B cell (primary cell): ENCODE measurements around the gene WDR87. TPM values are rescaled to one million over a fixed set of nuclear protein-coding genes. Genes with fewer than 3 reads are reported as not detected.

Experiments
- ATAC-seq: fragments of 200-7000 bp; cut with Tn5 transposase; one replicate; pipeline ENCODE4 v1.10.0; 2021; ENCODE audit warnings: low read depth, mild to moderate bottlenecking, moderate number of reproducible peaks, moderate library complexity
- CTCF ChIA-PET: fragments of 350-600 bp; sonication (Branson Sonifier 250); formaldehyde crosslinking; loops from one replicate; lab custom pipeline; 2021; ENCODE audit warnings: antibody characterized with exemption, inconsistent platforms; lab: Charles Lee
- POLR2A ChIA-PET: fragments of 350-600 bp; sonication (Branson Sonifier 250); formaldehyde crosslinking; loops from one replicate; lab custom pipeline; 2021; ENCODE audit warnings: antibody characterized with exemption; lab: Charles Lee
- DNase-seq: peaks from one replicate; pipeline ENCODE4 v3.0.0; 2013
- H2AFZ ChIP-seq: 2 replicates; pipeline ENCODE4 v1.6.1; 2012; ENCODE audit warnings: mild to moderate bottlenecking, low read depth, low read length; ENCODE audit not compliant: insufficient read depth, poor library complexity, severe bottlenecking
- H3K27ac ChIP-seq, 2 donors: 1 replicate in 1 of 2; 2 replicates in 1 of 2; pipeline ENCODE4 v1.5.1; 2012 to 2013; ENCODE audit warnings: low read length in 2 of 2, mild to moderate bottlenecking in 2 of 2, moderate library complexity in 1 of 2
- H3K27me3 ChIP-seq, 4 experiments: fragments of 200-600 bp in 1 of 4; sonication (generic) in 1 of 4; replicated peaks in 1 of 4; 1 replicate in 2 of 4; 2 replicates in 2 of 4; pipeline versions ENCODE4 v1.6.1 to v1.7.0; 2013 to 2016; ENCODE audit warnings: low read length in 3 of 4, mild to moderate bottlenecking in 2 of 4, mixed read lengths in 1 of 4, moderate library complexity in 1 of 4; ENCODE audit not compliant: insufficient read depth in 4 of 4, control insufficient read depth in 3 of 4; ENCODE audit errors: control extremely low read depth in 1 of 4
- H3K36me3 ChIP-seq, 2 experiments: replicated peaks in 1 of 2; 1 replicate in 1 of 2; 2 replicates in 1 of 2; pipeline versions ENCODE4 v1.6.1 to v1.7.1; 2013; ENCODE audit warnings: low read length in 1 of 2; ENCODE audit not compliant: insufficient read depth in 2 of 2, control insufficient read depth in 1 of 2; ENCODE audit errors: control extremely low read depth in 1 of 2, extremely low read depth in 1 of 2
- H3K4me1 ChIP-seq, 2 donors: fragments of 200-600 bp in 1 of 2; sonication (generic) in 1 of 2; 1 replicate in 1 of 2; 2 replicates in 1 of 2; pipeline versions ENCODE4 v1.5.1 to v1.6.1; 2013 to 2017; ENCODE audit warnings: low read length in 2 of 2; ENCODE audit not compliant: control insufficient read depth in 2 of 2, insufficient read depth in 2 of 2
- H3K4me2 ChIP-seq: replicated peaks from 2 replicates; pipeline ENCODE3; 2012; ENCODE audit warnings: mild to moderate bottlenecking, low read depth, low read length; ENCODE audit not compliant: poor library complexity, severe bottlenecking
- H3K4me3 ChIP-seq, 5 experiments: fragments of 200-600 bp in 1 of 5; sonication (generic) in 1 of 5; 1 replicate in 3 of 5; 2 replicates in 2 of 5; pipeline versions ENCODE4 v1.5.1 to v1.7.0; 2011 to 2016; ENCODE audit warnings: low read length in 4 of 5, mild to moderate bottlenecking in 4 of 5, low read depth in 2 of 5, control low read depth in 1 of 5, moderate library complexity in 1 of 5; ENCODE audit not compliant: insufficient read depth in 1 of 5; ENCODE audit errors: control extremely low read depth in 1 of 5, extremely low read depth in 1 of 5
- H3K79me2 ChIP-seq: fragments of 200-600 bp; sonication (generic); one replicate; pipeline ENCODE4 v1.6.0; 2016; ENCODE audit warnings: low read length; ENCODE audit not compliant: control insufficient read depth, insufficient read depth
- H3K9ac ChIP-seq: fragments of 200-600 bp; sonication (generic); 2 replicates; pipeline ENCODE4 v1.6.1; 2017; ENCODE audit warnings: mild to moderate bottlenecking, low read length, moderate library complexity
- H3K9me3 ChIP-seq, 3 donors: one replicate each; pipeline versions ENCODE4 v1.6.1 to v1.7.1; 2013; ENCODE audit warnings: low read length in 2 of 3; ENCODE audit not compliant: control insufficient read depth in 2 of 3, insufficient read depth in 1 of 3; ENCODE audit errors: control extremely low read depth in 1 of 3
- H4K20me1 ChIP-seq: 2 replicates; pipeline ENCODE4 v1.6.0; 2012; ENCODE audit warnings: mild to moderate bottlenecking, low read length; ENCODE audit not compliant: insufficient read depth, control insufficient read depth, poor library complexity, severe bottlenecking
- H3K27ac Mint-ChIP-seq: one replicate; pipeline ENCODE4 v1.8.0; 2021; ENCODE audit warnings: mixed read lengths
- H3K27me3 Mint-ChIP-seq: one replicate; pipeline ENCODE4 v1.8.0; 2021; ENCODE audit warnings: mixed read lengths
- H3K4me1 Mint-ChIP-seq: one replicate; pipeline ENCODE4 v1.8.0; 2021; ENCODE audit warnings: mixed read lengths
- H3K4me3 Mint-ChIP-seq: one replicate; pipeline ENCODE4 v1.8.0; 2021; ENCODE audit warnings: mixed read lengths
- H3K9me3 Mint-ChIP-seq: one replicate; pipeline ENCODE4 v1.8.0; 2022; ENCODE audit warnings: mixed read lengths; ENCODE audit not compliant: insufficient read depth
- EZH2 ChIP-seq: IDR thresholded peaks from 2 replicates; pipeline ENCODE4 v1.6.1; 2012; ENCODE audit warnings: borderline replicate concordance, low read depth, mild to moderate bottlenecking, moderate library complexity, low read length; ENCODE audit not compliant: insufficient read depth, poor library complexity, severe bottlenecking
- WGBS: methylation state at CpG from one replicate; pipeline ENCODE4 v1.1.5; 2013; ENCODE audit warnings: missing lambda C conversion rate; ENCODE audit not compliant: insufficient coverage; 5-methylcytosine and 5-hydroxymethylcytosine counted together
- intact Hi-C: fragments of 100-400 bp; cut with micrococcal nuclease; formaldehyde crosslinking; loops from one replicate; pipeline ENCODE4 v1.10.0; 2022
- polyA plus RNA-seq: library from polyadenylated mRNA; depleted of rRNA; stranded (reverse); fragments of >200 nt; gene quantifications from 2 replicates; pipeline ENCODE4 v1.2.3, GENCODE V29; 2012
- total RNA-seq, 2 donors: library from RNA; stranded (reverse); fragments of 120-200 nt in 1 of 2; gene quantifications; 1 replicate in 1 of 2; 2 replicates in 1 of 2; pipeline versions ENCODE4 v1.2.3 to v1.2.4, GENCODE V29; 2013 to 2022
- TF ChIP-seq, protein P1 (sequence below): fragments of 200-600 bp; IDR thresholded peaks from one replicate; pipeline ENCODE4 v1.8.0; 2022; ENCODE audit warnings: antibody characterized with exemption, mild to moderate bottlenecking

Gene WDR87
- total and polyA plus RNA-seq, 2 donors (not counting 1 experiment from before 2014, with no cell fraction given): not detected

DNA sequence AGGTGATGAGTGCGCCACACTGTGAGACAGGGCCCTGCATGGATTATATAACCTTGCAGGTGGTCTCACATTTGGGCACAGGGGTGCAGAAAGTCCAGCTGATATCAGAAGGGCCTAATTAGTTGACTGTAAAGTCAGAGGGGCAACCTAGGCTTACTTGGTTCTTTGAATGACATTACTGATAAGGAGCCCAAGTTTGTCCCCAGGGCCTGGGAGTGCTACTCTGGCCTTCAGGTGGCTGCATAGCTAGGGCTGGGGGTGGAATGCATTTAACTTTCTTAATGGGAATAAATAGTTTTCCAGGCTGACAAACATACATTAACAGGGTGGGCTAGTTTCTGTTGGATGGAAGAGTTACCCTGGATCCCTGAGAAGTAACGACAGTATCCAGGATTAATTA is 3.3 kb downstream of the WDR87 start:
- peaks cover 12% of the 10 kb centered on the region for H3K79me2 ChIP-seq
- intact Hi-C loops: loop anchor here (10.0 kb wide), 2 partner anchors 322 to 712 kb away; partner anchors contain the start of genes DPF1, EIF3K and MAP4K1
- POLR2A ChIA-PET: interaction anchor here (0.8 to 2.7 kb wide), 6 partner anchors 8 to 146 kb away, joined by 3 to 12 read pairs (median 8); no protein-coding TSS in a partner anchor
- H3K9me3 ChIP-seq: no peaks in the 10 kb centered on the region
- H3K9ac ChIP-seq: no peak overlapping the region
- H3K4me1 Mint-ChIP-seq: peaks cover 30% of the 10 kb centered on the region
- no peak overlapping the region for H3K4me3 ChIP-seq
- TF ChIP-seq, protein P1, sequence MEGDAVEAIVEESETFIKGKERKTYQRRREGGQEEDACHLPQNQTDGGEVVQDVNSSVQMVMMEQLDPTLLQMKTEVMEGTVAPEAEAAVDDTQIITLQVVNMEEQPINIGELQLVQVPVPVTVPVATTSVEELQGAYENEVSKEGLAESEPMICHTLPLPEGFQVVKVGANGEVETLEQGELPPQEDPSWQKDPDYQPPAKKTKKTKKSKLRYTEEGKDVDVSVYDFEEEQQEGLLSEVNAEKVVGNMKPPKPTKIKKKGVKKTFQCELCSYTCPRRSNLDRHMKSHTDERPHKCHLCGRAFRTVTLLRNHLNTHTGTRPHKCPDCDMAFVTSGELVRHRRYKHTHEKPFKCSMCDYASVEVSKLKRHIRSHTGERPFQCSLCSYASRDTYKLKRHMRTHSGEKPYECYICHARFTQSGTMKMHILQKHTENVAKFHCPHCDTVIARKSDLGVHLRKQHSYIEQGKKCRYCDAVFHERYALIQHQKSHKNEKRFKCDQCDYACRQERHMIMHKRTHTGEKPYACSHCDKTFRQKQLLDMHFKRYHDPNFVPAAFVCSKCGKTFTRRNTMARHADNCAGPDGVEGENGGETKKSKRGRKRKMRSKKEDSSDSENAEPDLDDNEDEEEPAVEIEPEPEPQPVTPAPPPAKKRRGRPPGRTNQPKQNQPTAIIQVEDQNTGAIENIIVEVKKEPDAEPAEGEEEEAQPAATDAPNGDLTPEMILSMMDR: no peak
- no peak for TF ChIP-seq EZH2
- no peaks in the 10 kb centered on the region for H3K9me3 Mint-ChIP-seq
- peaks cover 4% of the 10 kb centered on the region for H4K20me1 ChIP-seq
- no peak overlapping the region for H2AFZ ChIP-seq
- H3K4me2 ChIP-seq: no peak overlapping the region
- peak overlapping the region; percentile 84 for H3K27ac Mint-ChIP-seq
- DNase-seq (no peak), ATAC-seq (no peak)
- CTCF ChIA-PET: interaction anchor here (0.7 to 9.9 kb wide), 59 partner anchors 9 to 500 kb away, joined by 3 to 186 read pairs (median 8); partner anchors contain the start of genes CATSPERG, FAM98C, PPP1R14A and PSMD8
- WGBS: 93% methylated on average over 1 of the region's 2 CpGs
- H3K27me3 Mint-ChIP-seq: no peaks in the 10 kb centered on the region
- no peak overlapping the region for H3K27ac ChIP-seq
- no peak overlapping the region for H3K4me3 Mint-ChIP-seq
- H3K27me3 ChIP-seq: no peaks in the 10 kb centered on the region
- H3K36me3 ChIP-seq: no peaks in the 10 kb centered on the region
- peaks cover 22 to 33% of the 10 kb centered on the region in 2 donors for H3K4me1 ChIP-seq

DNA sequence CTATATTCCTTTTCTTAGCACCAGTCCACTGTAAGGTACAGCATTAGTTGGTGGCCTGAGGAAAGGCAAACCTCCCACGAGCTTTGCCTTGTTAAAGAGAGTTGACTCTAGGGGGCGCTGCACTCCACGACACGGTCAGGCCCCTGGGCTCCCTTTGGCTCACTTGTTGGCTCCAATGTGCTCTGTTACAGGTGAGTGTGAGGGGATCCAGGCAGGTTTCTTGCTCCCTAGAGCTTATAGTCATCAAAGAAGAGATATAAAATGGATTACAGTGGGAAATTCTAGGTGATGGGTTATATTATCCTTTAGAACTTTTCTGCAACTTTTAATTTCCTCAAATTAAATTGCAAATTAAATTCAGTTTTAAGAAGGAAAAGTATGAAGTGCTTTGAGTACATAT is 3.7 kb downstream of the WDR87 start:
- Histone ChIP-seq H3K4me1 (peaks cover 18 to 30% of the 10 kb centered on the region in 2 donors), H3K79me2 (peaks cover 8% of the 10 kb centered on the region), H3K36me3 (no peaks in the 10 kb centered on the region), H3K4me2 (no peak overlapping the region), H3K9me3 (no peaks in the 10 kb centered on the region), H4K20me1 (peaks cover 4% of the 10 kb centered on the region), H2AFZ (no peak overlapping the region), H3K27ac (no peak overlapping the region), H3K27me3 (no peaks in the 10 kb centered on the region), H3K9ac (no peak overlapping the region), H3K4me3 (no peak overlapping the region)
- WGBS: 0% methylated on average over 4 of the region's 4 CpGs
- TF ChIP-seq, protein P1: peak; percentile 97
- TF ChIP-seq EZH2: no peak
- Mint-ChIP-seq H3K27me3 (no peaks in the 10 kb centered on the region), H3K27ac (peak overlapping the region; percentile 84), H3K9me3 (no peaks in the 10 kb centered on the region), H3K4me1 (peaks cover 29% of the 10 kb centered on the region), H3K4me3 (no peak overlapping the region)
- CTCF ChIA-PET: interaction anchor here (0.6 to 9.9 kb wide), 76 partner anchors 9 to 500 kb away, joined by 3 to 186 read pairs (median 6); partner anchors contain the start of genes CATSPERG, FAM98C, PPP1R14A and PSMD8
- POLR2A ChIA-PET: interaction anchor here (0.5 to 2.7 kb wide), 10 partner anchors 8 to 431 kb away, joined by 3 to 12 read pairs (median 4); no protein-coding TSS in a partner anchor
- peak; percentile 12 for ATAC-seq
- intact Hi-C loops: loop anchor here (1.0 to 10.0 kb wide), 6 partner anchors 131 to 712 kb away; partner anchors contain the start of genes DPF1, EIF3K and MAP4K1
- peak; percentile 88 for DNase-seq
